Cardiac muscle cell (in vitro differentiated cells and primary cell): ENCODE data around the gene PNMA6F. TPM values are rescaled to one million over a fixed set of nuclear protein-coding genes. Genes with fewer than 3 reads are reported as not detected.
"Not testable (repeated sequence)": the region's sequence is repeated elsewhere in the genome, so short reads cannot be mapped to it uniquely, and the experiment has no call there.

Experiments used
- DNase-seq, 2 donors: peaks; one replicate each; pipeline versions ENCODE4 v3.0.0 to v3.0.0-alpha.2; 2010 to 2017; ENCODE audit warnings: low read depth in 1 of 2, low spot score in 1 of 2
- H3K27ac ChIP-seq: fragments of 200-600 bp; sonication (generic); 2 replicates; pipeline ENCODE4 v1.5.1; 2016
- H3K27me3 ChIP-seq: fragments of 200-600 bp; sonication (generic); 2 replicates; pipeline ENCODE4 v1.6.0; 2016; ENCODE audit warnings: control low read depth
- H3K36me3 ChIP-seq: fragments of 200-600 bp; sonication (generic); 2 replicates; pipeline ENCODE4 v1.5.1; 2016; ENCODE audit warnings: control low read depth
- H3K4me1 ChIP-seq: fragments of 200-600 bp; sonication (generic); 2 replicates; pipeline ENCODE4 v1.8.1; 2017; ENCODE audit warnings: low read depth, mild to moderate bottlenecking, mixed run types
- H3K4me3 ChIP-seq: fragments of 200-600 bp; sonication (generic); 2 replicates; pipeline ENCODE4 v1.5.1; 2016; ENCODE audit warnings: mild to moderate bottlenecking
- H3K9me3 ChIP-seq: fragments of 200-600 bp; sonication (generic); 2 replicates; pipeline ENCODE4 v1.5.1; 2017; ENCODE audit warnings: low read depth, mild to moderate bottlenecking, control low read depth
- polyA plus RNA-seq: library from polyadenylated mRNA; unstranded; fragments of >200 nt; fragmentation: Nextera tagmentation; extraction: Ambion mirVana; gene quantifications from 2 replicates; pipeline ENCODE4 v1.2.1, GENCODE V29; 2016
- total RNA-seq: library from RNA; depleted of rRNA; stranded (reverse); fragments of >200 nt; gene quantifications from 2 replicates; pipeline ENCODE4 v1.2.3, GENCODE V29; 2016
- TF ChIP-seq, protein P1 (sequence below): IDR thresholded peaks from 2 replicates; pipeline ENCODE4 v1.5.1; 2012; ENCODE audit warnings: low read depth, mild to moderate bottlenecking, low read length

PNMA6F gene
- total and polyA plus RNA-seq, 2 experiments from 2014 or later = not detected

DNA sequence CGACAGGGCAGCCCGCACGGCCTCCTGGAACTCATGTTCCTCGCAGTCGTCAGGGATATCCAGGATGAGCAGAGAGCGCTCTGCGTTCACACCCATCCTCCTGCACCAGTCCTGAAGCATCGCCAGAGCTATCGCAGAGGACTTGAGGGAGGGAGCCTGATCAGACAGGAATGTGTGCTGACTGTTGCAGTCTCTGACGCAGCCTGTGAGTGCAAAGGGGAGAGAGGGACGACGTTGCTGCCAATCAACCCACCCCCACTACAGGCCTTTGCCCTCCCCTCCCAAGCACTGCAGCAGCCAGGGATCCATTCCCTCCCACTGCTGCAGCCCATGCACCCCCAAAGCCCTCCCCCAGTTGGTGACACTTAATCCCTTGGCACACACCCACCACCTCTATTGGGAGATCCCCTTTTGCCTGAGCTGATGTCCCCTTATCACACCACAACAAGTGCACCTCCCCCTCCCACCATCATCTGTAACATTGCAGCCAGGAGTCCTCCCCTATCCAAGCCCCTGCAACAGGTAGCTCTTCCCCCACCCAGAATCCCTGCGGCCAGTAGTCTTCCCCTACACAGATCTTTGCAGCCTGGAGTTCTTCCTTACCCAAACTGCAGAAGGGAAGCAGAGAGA is 897 bp downstream of the PNMA6F start:
- DNase-seq = peak in 1 of 2 donors; percentile 9
- Histone ChIP-seq H3K4me3 (no peak overlapping the region), H3K27ac (no peak overlapping the region), H3K9me3 (no peaks in the 10 kb centered on the region), H3K36me3 (no peaks in the 10 kb centered on the region), H3K4me1 (no peaks in the 10 kb centered on the region), H3K27me3 (peaks cover 27% of the 10 kb centered on the region)
- TF ChIP-seq, protein P1, sequence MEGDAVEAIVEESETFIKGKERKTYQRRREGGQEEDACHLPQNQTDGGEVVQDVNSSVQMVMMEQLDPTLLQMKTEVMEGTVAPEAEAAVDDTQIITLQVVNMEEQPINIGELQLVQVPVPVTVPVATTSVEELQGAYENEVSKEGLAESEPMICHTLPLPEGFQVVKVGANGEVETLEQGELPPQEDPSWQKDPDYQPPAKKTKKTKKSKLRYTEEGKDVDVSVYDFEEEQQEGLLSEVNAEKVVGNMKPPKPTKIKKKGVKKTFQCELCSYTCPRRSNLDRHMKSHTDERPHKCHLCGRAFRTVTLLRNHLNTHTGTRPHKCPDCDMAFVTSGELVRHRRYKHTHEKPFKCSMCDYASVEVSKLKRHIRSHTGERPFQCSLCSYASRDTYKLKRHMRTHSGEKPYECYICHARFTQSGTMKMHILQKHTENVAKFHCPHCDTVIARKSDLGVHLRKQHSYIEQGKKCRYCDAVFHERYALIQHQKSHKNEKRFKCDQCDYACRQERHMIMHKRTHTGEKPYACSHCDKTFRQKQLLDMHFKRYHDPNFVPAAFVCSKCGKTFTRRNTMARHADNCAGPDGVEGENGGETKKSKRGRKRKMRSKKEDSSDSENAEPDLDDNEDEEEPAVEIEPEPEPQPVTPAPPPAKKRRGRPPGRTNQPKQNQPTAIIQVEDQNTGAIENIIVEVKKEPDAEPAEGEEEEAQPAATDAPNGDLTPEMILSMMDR = no peak

DNA sequence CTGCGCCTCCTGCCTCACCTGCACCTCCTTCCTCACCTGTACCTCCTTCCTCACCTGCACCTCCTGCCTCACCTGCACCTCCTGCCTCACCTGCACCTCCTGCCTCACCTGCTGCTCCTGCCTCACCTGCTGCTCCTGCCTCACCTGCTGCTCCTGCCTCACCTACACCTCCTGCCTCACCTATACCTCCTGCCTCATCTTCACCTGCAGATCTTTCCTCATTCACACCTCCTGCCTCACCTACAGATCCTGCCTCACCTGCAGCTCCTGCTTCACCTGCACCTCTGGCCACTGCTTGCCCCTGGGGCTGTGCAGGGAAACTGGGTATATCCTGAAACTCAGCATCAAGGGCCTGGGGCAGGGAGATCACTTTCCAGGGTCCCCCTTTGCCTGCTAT is 1.5 kb downstream of the PNMA6F start:
- H3K4me3 ChIP-seq, H3K4me1 ChIP-seq, H3K9me3 ChIP-seq: not testable (repeated sequence)

DNA sequence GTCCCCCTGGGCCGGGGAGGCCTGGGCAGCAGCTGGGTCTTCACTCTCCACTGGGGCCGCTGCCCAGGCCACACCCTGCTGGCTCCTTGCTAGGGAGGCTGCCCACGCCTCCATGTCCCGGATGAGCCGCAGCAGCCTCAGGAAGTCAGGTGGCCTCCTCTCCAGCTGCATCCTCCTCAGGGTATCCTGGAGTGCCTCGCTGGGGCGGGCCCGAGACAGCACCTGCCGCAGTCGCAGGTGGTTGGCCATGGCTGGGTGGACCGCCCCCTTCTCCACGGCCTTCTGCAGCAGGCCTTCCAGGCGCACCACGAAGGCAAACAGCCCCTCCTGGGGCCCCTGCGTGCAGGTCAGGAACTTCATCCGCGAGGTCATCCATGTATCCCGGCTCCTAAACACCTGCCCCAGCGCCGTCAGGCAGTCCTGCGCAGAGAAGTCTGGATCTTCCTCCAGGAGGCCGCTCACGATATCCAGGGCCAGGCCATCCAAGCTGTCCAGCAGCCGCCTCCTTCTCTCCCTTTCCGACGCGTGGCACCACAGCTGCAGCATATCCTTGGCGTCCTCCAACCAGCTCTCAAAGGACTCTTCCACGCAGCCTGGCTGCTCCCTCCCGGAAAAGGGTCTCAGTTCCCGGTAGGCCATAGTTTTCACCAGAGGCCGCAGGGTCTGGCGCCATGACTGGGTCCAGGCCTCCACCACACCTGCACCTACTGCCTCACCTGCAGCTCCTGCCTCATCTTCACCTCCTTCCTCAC is 2.1 kb downstream of the PNMA6F start:
- no peaks in the 10 kb centered on the region for H3K4me1 ChIP-seq
- H3K9me3 ChIP-seq = no peaks in the 10 kb centered on the region
- H3K27me3 ChIP-seq = peaks cover 27% of the 10 kb centered on the region
- H3K4me3 ChIP-seq = no peak overlapping the region
- TF ChIP-seq, protein P1 = no peak
- H3K27ac ChIP-seq = no peak overlapping the region
- H3K36me3 ChIP-seq = no peaks in the 10 kb centered on the region
- no peak for DNase-seq

More for the DNA sequence above, 1.5 kb downstream of the PNMA6F start:
- H3K27ac ChIP-seq, DNase-seq, H3K36me3 ChIP-seq: not testable (repeated sequence)
- H3K27me3 ChIP-seq = peaks cover 27% of the 10 kb centered on the region

DNA sequence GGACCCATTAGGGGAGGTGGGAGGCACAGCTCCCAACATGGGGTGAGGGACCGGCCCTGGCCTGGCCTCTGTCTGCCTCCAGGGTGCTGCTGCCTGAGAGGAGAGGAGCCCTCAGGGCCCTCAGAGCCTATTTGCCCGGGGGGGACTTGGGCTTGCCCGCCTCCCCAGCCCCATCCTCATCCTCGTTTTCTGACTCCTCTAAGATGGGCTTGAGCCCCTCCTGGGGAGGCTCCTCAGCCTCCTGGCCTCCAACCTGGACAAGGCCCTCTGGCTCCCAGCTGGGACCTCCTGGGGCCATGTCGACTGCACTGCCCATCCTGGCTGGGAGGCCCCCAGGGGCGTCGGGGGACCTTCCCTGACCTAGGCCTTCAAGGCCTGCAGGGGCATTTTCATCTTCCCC is 2.8 kb downstream of the PNMA6F start:
- Histone ChIP-seq H3K27me3 (peaks cover 27% of the 10 kb centered on the region), H3K27ac (no peak overlapping the region), H3K36me3 (no peaks in the 10 kb centered on the region), H3K4me3 (no peak overlapping the region), H3K9me3 (no peaks in the 10 kb centered on the region), H3K4me1 (no peaks in the 10 kb centered on the region)
- no peak for DNase-seq
- TF ChIP-seq, protein P1 = no peak

DNA sequence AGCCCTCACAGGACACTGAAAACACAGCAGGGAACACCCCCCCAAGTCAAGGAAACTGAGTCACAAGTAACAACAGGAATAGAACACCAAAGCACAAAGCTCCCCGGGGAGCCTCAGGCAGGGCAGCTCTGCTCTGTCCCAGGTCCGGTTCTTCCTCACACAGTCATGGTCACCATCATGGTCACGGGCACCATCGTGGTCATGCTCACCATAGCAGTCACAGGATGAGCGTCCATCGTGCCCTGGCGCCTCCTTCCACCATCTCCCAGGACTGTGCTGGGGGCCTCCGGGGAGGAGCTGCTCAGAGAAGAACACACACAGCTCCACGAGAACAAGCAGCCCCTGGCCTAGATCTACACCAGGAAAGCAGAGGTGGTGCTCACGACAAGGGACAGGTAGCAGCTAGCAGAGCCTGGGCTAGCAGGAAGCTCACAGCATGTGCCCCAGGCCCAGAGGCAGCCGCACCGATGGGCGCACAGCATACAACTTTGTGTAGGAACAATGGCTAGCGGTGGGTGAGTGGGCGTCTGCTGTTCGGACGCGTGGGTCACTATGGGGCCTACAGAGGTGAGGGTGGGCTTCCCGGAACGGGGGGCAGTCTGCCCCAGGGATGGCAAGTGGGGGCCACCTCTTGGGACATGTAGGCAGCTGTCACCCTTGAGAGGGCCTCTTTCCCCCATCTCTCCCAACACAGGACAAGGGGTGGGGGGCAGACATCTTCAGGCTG is 3.4 kb downstream of the PNMA6F start:
- H3K4me3 ChIP-seq = no peak overlapping the region
- H3K36me3 ChIP-seq = no peaks in the 10 kb centered on the region
- H3K4me1 ChIP-seq = no peaks in the 10 kb centered on the region
- H3K27me3 ChIP-seq = peaks cover 26% of the 10 kb centered on the region
- H3K27ac ChIP-seq = no peak overlapping the region
- no peak for DNase-seq
- TF ChIP-seq, protein P1 = no peak
- no peaks in the 10 kb centered on the region for H3K9me3 ChIP-seq
